T-helper 1 cell (primary cell): ENCODE measurements around the gene HCAR2.
"Not testable (repeated sequence)": the region's sequence is repeated elsewhere in the genome, so short reads cannot be mapped to it uniquely, and the experiment has no call there.

Experiments used
- DNase-seq, 5 donors: peaks; one replicate each; pipeline ENCODE4 v3.0.0-alpha.2; 2012 to 2020

Gene HCAR2

DNA sequence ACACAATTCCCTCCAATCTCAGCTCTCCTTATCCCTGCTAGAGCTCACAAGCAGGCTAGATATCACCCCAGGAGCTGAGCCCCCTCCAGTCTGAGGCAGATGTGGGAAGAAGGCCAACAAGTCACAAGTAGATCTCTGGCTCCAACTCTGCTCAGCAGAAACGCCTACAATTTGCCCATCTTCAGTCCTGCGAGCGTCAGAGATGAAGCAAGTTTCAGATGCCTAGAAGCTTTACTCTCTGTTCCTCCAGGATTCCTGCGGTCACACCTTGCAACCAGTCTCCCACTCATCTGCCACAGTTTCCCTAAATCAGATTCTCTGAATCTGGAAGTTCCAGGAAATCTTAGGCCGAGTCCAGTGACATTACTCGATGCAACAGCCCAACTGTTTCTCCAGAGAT lies 12.1 kb upstream of the HCAR2 start:
- DNase-seq: not testable (repeated sequence)

DNA sequence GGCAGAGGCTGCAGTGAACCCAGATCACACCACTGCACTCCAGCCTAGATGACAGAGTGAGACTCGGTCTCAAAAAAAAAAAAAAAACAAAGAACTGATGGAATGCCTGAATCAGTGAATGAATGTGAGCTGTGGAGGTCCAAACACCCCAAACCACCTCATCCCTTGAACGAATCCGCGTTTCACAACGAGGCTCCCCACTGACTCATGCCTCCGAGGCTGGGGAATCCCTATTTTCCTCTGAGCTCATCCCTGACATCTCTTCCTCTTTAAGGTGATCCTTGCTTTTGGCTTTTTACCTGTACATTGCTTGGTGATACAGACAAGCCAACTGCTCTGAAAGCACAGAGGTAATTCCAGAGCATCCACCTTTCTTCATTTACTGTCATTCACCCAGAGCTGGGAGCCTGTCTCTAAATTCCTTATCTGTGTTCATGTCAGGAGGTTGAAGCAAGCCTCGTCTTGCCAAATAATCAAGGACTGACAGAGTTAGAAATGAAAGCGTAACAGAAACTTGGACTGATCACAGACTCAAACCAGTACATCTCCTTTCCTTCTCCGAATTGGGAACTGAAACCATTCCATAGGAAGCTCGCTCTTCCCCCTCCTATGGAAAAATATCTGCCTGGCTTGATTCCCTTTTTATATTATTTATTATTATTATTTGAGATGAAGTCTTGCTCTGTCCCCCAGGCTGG lies 10.5 kb upstream of the HCAR2 start:
- not testable (repeated sequence) for DNase-seq

DNA sequence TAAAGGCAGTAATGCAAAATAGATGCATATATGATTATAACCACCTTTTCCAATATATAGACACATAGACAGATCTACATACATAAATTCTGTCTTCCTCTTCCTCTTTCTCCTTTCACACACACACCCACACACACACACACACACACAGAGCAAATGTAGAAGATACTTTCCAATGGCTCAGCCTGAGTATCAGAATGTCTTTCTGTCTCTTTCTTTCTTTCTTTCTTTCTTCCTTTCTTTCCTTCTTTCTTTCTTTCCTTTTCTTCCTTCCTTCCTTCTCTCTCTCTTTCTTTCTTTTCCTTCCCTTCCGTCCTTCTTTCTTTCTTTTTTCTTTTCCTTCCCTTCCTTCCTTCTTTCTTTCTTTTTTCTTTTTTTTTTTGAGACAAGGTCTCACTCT lies 8.1 kb upstream of the HCAR2 start:
- DNase-seq: not testable (repeated sequence)

DNA sequence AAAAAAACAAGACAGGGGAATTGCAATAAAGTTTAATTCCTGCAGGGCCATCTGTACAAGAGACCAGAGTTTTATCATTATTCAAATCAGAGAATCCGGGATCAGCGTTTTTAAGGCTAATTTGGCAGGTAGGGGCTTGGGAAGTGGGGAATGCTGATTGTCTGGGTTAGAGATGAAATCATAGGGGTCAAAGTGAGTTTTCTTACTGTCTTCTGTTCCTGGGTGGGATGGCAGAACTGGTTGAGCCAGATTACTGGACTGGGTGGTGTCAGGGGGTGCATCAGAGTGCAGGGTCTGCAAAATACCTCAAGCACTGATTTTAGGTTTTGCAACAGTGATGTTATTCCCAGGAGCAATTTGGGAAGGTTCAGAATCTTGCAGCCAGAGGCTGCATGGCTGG lies 7.2 kb upstream of the HCAR2 start:
- not testable (repeated sequence) for DNase-seq

DNA sequence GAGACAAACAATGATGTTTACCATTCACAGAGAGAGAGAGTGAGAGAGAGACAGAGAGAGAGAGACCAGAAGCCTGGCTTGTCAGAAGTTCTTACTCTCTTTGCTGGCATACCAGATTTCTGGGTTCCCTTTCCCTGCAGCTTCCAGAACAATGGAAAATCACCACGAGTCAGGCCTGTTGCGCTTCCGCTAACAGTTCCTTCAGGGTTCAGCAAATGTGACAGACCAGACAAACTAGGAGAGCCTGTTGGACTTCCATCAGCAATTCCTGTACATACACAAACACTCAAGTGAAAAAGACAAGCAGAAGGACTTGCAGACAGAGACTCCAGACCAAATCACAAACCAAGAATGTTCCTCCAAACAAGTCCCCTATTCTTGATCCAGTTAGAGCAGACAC lies 6.1 kb upstream of the HCAR2 start:
- DNase-seq: not testable (repeated sequence)

DNA sequence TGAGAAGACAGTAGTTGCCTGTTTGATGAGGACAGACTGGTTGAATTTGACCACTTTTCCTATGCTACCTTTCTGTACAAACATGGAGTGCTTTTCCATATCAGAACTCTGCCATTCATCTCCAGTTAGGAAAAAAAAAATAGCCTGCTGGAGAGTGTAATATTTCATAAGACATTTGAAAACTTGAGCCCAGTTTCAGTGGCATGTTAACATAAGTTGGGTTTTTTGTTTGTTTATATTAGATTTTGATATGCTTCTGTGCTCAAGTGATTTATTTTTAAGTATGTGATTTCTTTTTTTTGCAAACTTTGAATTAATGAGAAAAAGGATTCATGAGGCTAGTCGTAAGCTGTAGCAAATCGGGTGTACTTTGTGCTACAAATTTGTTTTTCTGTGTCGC lies 684 bp upstream of the HCAR2 start:
- not testable (repeated sequence) for DNase-seq

DNA sequence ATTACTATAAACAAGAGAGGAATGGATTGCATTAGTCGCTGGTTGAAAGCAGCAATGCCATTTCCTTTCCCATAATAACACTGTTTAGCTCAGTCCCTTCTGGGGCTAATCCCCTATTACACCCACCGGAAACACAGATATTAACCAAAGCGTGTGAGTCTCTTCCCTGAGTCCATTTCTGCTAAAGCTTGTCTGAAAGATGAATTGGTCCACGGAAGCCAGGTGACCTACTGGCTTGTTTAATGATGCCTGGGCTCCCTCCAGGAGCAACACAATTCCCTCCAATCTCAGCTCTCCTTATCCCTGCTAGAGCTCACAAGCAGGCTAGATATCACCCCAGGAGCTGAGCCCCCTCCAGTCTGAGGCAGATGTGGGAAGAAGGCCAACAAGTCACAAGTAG lies 1.7 kb downstream of the HCAR2 start:
- not testable (repeated sequence) for DNase-seq

DNA sequence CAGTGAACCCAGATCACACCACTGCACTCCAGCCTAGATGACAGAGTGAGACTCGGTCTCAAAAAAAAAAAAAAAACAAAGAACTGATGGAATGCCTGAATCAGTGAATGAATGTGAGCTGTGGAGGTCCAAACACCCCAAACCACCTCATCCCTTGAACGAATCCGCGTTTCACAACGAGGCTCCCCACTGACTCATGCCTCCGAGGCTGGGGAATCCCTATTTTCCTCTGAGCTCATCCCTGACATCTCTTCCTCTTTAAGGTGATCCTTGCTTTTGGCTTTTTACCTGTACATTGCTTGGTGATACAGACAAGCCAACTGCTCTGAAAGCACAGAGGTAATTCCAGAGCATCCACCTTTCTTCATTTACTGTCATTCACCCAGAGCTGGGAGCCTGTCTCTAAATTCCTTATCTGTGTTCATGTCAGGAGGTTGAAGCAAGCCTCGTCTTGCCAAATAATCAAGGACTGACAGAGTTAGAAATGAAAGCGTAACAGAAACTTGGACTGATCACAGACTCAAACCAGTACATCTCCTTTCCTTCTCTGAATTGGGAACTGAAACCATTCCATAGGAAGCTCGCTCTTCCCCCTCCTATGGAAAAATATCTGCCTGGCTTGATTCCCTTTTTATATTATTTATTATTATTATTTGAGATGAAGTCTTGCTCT lies 3.0 kb downstream of the HCAR2 start:
- DNase-seq: not testable (repeated sequence)

DNA sequence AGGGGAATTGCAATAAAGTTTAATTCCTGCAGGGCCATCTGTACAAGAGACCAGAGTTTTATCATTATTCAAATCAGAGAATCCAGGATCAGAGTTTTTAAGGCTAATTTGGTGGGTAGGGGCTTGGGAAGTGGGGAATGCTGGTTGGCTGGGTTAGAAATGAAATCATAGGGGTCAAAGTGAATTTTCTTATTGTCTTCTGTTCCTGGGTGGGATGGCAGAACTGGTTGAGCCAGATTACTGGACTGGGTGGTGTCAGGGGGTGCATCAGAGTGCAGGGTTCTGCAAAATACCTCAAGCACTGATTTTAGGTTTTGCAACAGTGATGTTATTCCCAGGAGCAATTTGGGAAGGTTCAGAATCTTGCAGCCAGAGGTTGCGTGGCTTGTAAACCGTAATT lies 6.2 kb downstream of the HCAR2 start:
- not testable (repeated sequence) for DNase-seq

DNA sequence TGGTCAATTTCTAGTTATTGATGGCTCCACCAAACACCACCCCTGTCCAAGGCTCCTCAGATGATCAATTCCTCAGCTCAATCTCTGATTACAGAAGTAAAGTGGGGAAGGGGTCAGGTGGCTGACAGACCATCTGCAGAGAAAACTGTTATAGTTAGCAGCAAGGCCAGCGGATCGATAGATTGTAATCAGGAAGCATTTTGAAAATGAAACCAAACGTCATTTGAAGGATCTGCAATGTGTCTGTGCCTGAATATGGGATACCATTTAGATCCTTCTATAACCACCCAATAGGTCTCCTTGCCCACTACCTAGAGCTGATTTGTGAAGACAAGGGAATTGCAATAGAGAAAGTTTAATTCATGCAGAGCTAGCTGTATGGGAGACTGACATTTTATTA lies 11.6 kb downstream of the HCAR2 start:
- no peak for DNase-seq

DNA sequence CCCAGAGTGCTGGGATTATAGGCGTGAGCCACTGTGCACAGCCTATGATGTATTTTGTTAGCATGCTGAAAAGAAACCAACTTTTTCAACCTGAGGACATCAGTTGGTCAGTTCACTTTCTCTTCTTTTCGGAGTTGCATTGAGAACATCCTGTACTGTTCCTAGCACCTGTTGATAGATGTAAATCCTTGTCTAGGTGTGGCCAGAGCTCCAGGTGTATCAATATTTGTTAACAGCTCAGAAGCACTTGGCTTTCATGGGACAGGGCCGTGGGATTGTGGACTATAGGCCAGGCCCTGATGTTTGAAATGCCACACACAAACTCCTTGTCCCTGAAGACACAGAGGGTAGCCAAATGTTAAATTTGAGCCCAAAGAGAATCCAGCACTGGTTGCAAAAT lies 14.9 kb downstream of the HCAR2 start:
- DNase-seq: no peak

DNA sequence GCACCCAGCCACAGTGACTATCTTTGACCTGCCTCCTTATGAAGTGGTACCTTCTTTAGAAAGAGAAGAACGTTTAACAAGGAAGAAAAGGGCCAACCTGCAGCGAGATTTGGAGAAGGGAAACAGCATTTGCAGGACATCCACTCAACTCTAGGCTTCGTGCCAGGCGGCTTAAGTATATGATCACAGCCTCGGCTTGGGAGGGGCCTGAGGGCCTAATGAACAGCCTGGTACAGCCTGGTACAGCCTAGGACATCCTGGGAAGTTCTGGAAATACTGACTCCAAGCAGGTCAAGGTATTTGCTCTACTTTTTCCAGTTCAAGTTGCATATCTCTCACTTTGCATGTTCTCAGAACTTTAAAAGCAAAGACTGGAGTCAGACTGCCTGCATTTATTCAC lies 16.1 kb downstream of the HCAR2 start:
- DNase-seq: no peak

DNA sequence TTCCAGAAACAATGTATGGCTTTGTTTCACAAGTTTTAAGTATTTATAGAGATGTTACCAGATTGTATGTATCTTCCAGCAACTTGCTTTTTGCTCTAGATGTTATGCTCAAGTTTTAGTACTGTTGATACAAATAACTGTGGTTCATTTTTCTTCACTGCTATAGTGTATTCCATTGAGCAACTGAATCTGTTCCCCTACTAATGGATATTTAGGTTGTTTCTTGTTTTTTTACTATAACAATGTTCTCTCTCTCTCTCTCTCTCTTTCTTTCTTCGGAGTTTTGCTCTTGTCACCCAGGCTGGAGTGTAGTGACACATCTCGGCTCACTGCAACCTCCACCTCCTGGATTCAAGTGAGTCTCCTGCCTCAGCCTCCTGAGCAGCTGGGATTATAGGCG lies 16.6 kb downstream of the HCAR2 start:
- DNase-seq: no peak

DNA sequence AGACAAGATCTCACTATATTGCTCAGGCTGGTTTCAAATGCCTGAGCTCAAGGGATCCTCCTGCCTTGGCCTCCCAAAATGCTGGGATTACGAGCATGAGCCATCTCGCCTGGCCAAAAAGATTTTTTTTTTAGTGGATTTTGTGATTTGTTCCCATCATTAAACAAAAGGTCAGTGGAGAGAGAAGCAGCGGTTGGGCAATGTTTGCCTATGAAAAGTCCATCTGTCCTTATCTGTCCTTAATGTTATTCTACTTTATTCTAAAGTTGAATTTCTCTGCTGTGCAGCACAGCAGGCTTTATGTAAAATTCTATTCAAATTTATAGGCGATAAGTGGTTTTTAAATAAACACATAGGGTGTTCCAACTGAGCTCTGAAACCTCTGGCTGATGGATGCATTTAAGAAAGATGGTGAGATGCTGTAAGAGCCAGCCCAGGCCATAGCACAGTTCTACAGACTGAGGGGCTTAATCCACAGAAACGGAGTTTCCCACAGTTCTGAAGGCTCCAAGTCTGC lies 18.8 kb downstream of the HCAR2 start:
- no peak for DNase-seq

DNA sequence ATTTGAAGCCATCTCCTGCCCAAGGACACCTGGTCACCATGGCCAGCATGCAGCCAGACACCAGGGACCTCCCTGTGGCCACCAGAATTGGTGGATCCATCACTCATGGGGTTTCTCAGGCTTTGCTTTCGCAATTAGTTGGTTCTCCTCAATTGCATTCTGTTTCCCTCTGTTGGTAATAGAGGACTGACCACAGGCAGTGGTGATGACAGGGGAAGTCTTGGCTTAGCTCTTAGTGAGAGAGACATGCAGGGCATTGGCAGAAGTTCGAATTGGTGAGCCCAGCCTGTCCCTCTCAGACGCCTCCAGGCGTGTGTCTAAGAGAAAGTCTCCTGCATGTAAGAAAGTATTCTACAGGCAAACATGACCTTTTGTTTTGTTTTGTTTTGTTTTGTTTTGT lies 21.3 kb downstream of the HCAR2 start:
- no peak for DNase-seq

DNA sequence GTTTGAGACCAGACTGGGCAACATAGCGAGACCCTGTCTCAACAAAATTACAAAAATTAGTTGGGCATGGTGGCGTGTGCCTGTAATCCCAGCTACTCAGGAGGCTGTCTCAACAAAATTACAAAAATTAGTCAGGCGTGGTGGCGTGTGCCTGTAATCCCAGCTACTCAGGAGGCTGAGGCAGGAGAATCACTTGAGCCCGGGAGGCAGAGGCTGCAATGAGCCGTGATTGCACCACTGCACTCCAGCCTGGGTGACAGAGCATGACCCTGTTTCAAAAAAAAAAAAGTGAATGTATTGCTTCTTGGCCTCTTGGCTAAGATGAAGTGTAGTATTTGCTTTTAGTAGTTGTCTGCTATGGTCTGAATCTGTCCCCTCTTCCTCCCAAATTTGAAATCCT lies 22.2 kb downstream of the HCAR2 start:
- not testable (repeated sequence) for DNase-seq

DNA sequence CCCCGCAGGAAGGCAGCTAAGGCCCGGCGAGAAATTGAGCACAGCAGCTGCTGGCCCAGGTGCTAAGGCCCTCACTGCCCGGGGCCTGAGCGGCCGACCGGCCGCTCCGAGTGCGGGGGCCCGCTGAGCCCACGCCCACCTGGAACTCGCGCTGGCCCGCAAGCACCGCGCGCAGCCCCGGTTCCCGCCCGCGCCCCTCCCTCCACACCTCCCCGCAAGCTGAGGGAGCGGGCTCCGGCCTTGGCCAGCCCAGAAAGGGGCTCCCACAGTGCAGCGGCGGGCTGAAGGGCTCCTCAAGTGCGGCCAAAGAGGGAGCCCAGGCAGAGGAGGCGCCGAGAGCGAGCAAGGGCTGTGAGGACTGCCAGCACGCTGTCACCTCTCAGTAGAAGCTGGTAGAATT lies 26.4 kb downstream of the HCAR2 start:
- not testable (repeated sequence) for DNase-seq

DNA sequence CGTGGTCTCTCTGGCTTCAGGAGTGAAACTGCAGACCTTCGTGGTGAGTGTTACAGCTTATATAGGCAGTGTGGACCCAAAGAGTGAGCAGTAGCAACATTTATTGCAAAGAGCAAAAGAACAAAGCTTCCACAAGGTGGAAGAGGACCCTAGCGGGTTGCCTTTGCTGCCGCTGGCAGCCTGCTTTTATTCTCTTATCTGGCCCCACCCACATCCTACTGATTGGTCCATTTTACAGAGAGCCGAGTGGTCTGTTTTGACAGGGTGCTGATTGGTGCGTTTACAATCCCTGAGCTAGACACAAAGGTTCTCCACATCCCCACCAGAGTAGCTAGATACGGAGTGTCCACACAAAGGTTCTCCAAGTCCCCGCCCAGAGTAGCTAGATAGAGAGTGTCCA lies 27.1 kb downstream of the HCAR2 start:
- DNase-seq: not testable (repeated sequence)

DNA sequence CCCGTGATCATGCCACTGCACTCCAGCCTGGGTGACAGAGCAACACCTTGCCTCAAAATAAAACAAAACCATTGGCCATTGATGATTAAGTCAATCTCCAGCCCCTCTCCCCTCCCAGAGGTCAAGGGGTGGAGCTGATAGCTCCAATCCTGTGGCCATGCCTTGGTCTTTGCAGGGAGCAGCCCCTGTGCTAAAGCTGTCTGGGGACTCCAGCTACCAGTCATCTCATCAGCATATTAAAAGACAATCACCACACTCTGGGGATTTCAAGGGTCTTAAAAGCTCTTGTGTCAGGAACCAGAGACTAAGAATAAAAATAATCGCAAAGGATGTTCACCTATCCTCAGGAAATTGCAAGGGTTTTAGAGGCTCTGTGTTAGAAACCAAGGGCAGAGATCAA lies 30.6 kb downstream of the HCAR2 start:
- DNase-seq: no peak

DNA sequence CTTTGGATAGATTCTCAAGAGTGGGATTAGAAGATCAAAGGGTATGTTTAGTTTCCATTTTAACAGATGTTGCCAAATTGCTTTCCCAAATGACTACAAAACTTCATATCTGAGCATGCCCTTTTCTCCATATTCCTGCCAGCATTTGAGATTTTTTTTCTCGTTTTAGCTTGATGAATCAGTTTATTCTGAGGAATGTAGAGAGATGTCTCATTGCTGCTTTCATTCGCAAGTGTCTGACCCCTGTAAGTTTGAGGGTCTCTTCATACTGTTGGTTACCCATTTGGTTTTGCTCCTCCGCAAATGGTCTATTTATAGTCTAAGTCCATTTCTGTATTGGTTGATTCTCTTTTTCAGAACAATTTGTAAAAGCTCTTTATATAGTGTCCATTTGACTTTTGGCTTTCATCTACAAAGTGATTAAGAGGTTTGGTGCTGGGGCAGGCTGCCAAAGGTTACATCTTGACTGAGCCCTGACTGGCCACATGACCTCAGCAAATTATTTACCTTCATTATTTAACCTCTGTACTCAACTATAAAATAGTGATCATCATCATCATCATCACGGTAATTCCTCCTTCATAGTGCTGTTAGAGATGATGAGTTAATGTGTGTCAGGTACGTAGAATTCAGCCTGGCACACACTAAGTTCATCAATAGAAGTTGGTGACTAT lies 33.6 kb downstream of the HCAR2 start:
- DNase-seq: no peak

DNA sequence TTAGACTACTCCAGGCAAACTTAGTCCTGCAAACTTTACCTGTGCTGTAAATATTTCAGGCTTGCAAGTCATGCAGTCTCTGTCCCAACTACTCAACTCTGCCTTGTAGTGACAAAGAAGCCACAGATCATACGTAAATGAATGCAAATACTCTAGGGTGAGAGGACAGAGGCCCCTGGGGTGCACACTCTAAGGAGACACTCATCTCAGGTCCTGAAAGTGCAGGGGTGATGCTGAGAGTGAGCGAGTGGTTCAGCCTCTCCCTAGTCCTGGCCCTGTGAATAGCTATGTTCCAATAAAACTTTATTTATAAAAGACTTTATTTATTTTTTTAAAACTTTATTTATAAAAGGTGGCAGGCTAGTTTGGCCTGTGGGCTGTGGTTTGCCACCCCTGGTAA lies 34.9 kb downstream of the HCAR2 start:
- DNase-seq: no peak

DNA sequence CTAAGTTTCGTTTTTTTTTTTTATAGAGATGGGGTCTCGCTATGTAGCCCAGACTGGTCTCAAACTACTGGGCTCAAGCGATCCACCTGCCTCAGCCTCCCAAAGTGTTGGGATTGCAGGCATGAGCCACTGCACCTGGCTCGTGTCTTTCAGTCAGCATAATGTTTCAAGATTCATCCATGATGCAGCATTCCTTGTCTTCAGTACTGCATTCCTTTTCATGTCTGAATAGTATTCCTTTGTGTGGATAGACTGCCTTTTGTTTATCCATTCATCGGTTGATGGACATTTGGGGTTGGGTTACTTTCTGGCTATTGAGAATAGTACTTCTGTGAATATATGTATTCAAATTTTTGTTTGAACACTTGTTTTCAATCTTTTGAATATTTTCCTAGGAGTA lies 37.4 kb downstream of the HCAR2 start:
- no peak for DNase-seq

DNA sequence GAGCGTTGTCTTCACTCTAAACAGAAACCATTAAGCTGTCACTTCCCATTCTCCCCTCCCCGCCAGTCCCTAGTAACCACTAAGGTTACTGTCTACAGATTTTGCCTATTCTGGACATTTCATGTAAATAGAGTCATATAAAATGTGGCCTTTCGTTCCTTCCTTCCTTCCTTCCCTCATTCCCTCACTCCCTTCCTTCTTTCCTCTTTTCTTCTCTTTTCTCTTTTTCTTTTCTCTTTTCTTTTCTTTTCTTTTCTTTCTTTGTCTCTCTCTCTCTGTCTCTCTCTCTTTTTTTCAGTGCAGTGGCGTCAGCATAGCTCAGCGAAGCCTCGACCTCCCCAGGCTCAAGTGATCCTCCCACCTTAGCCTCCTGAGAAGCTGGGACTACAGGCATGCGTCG lies 37.8 kb downstream of the HCAR2 start:
- DNase-seq: no peak

DNA sequence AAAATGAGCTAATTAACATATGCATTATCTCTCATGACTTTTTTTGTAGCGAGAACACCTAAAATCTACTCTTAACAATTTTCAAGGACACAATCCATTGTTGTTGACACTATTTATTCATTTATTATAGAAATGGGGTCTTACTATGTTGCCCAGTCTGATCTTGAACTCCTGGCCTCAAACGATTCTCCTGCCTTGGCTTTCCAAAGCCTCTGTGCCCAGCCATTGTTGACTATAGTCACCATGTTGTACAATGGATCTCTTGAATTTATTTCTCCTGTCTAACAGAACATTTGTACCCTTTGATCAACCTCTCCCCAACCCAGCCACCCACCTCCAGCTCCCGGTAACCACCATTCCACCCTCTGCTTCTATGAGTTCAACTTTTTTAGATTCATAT lies 41.2 kb downstream of the HCAR2 start:
- DNase-seq: no peak
